HEK293 (cell line): Measurements from ENCODE around the gene PRUNE1.

Experiments
- EGR2 ChIP-seq: fragments of 450-650 bp; formaldehyde crosslinking; IDR thresholded peaks from 2 replicates; pipeline ENCODE4 v1.5.1; 2016; ENCODE audit warnings: low read depth, missing biosample characterization, missing genetic modification characterization
- KLF10 ChIP-seq: fragments of 450-650 bp; IDR thresholded peaks from 2 replicates; pipeline ENCODE4 v1.5.1; 2018; ENCODE audit warnings: missing biosample characterization, mild to moderate bottlenecking, missing genetic modification characterization
- REPIN1 ChIP-seq: fragments of 450-650 bp; formaldehyde crosslinking; IDR thresholded peaks from 2 replicates; pipeline ENCODE4 v1.5.1; 2017; ENCODE audit warnings: missing biosample characterization, missing genetic modification characterization, low read depth
- YY1 ChIP-seq: fragments of 450-650 bp; formaldehyde crosslinking; IDR thresholded peaks from 2 replicates; pipeline ENCODE4 v1.5.1; 2018; ENCODE audit warnings: missing biosample characterization, missing genetic modification characterization
- ZNF10 ChIP-seq: fragments of 450-650 bp; formaldehyde crosslinking; IDR thresholded peaks from 2 replicates; pipeline ENCODE4 v1.5.1; 2017; ENCODE audit warnings: missing biosample characterization, missing genetic modification characterization
- ZNF585B ChIP-seq: fragments of 450-650 bp; formaldehyde crosslinking; IDR thresholded peaks from 2 replicates; pipeline ENCODE4 v1.5.1; 2016; ENCODE audit warnings: missing biosample characterization, missing genetic modification characterization
- ZNF658 ChIP-seq: fragments of 450-650 bp; formaldehyde crosslinking; IDR thresholded peaks from 2 replicates; pipeline ENCODE4; 2016; ENCODE audit warnings: missing biosample characterization, missing genetic modification characterization
- ZNF677 ChIP-seq: fragments of 450-650 bp; IDR thresholded peaks from 2 replicates; pipeline ENCODE4 v1.5.0; 2018; ENCODE audit warnings: missing biosample characterization, mild to moderate bottlenecking, missing genetic modification characterization, moderate library complexity
- ZNF768 ChIP-seq: fragments of 450-650 bp; formaldehyde crosslinking; IDR thresholded peaks from 2 replicates; pipeline ENCODE4 v1.5.1; 2018; ENCODE audit warnings: missing biosample characterization, mild to moderate bottlenecking, missing genetic modification characterization
- TF ChIP-seq, protein P1 (sequence below): fragments of 450-650 bp; formaldehyde crosslinking; IDR thresholded peaks from 2 replicates; pipeline ENCODE4 v1.5.1; 2016; ENCODE audit warnings: missing biosample characterization, missing genetic modification characterization
- TF ChIP-seq, protein P2 (sequence below): fragments of 450-650 bp; formaldehyde crosslinking; IDR thresholded peaks from 2 replicates; pipeline ENCODE4 v1.5.1; 2016; ENCODE audit warnings: missing biosample characterization, missing genetic modification characterization
- TF ChIP-seq, protein P3 (sequence below): fragments of 450-650 bp; formaldehyde crosslinking; IDR thresholded peaks from 2 replicates; pipeline ENCODE4 v1.5.1; 2016; ENCODE audit warnings: missing biosample characterization, missing genetic modification characterization

DNA sequence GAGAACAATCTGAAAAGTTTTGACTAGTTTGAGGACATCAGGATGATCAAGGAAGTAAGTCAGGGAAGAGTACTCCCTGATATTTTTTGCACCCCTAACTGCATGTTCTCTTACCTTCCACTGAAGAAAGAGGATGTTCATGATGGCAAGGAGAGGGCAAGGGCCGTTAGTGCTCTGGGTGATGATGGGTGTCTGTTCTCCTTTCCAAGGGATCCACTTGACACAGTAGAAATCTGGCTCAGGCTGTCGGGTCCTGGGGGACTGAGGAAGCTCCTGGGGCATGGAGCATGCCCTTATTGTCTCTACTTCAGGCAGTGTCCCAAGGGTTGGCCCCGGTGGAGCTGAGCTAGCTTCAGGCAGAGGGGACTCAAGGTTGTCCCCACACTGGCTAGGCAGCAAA, 6.2 kb upstream of the PRUNE1 start:
- no peak for TF ChIP-seq KLF10 (tag by site-specific recombination)
- TF ChIP-seq ZNF768 (tag by site-specific recombination) = no peak
- TF ChIP-seq, protein P1, sequence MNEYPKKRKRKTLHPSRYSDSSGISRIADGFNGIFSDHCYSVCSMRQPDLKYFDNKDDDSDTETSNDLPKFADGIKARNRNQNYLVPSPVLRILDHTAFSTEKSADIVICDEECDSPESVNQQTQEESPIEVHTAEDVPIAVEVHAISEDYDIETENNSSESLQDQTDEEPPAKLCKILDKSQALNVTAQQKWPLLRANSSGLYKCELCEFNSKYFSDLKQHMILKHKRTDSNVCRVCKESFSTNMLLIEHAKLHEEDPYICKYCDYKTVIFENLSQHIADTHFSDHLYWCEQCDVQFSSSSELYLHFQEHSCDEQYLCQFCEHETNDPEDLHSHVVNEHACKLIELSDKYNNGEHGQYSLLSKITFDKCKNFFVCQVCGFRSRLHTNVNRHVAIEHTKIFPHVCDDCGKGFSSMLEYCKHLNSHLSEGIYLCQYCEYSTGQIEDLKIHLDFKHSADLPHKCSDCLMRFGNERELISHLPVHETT (tag by site-specific recombination) = no peak
- TF ChIP-seq, protein P2, sequence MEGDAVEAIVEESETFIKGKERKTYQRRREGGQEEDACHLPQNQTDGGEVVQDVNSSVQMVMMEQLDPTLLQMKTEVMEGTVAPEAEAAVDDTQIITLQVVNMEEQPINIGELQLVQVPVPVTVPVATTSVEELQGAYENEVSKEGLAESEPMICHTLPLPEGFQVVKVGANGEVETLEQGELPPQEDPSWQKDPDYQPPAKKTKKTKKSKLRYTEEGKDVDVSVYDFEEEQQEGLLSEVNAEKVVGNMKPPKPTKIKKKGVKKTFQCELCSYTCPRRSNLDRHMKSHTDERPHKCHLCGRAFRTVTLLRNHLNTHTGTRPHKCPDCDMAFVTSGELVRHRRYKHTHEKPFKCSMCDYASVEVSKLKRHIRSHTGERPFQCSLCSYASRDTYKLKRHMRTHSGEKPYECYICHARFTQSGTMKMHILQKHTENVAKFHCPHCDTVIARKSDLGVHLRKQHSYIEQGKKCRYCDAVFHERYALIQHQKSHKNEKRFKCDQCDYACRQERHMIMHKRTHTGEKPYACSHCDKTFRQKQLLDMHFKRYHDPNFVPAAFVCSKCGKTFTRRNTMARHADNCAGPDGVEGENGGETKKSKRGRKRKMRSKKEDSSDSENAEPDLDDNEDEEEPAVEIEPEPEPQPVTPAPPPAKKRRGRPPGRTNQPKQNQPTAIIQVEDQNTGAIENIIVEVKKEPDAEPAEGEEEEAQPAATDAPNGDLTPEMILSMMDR (tag by site-specific recombination) = no peak
- no peak for TF ChIP-seq ZNF658 (tag by site-specific recombination)
- no peak for TF ChIP-seq ZNF585B
- TF ChIP-seq REPIN1 (tag by site-specific recombination) = no peak
- no peak for TF ChIP-seq ZNF677 (tag by site-specific recombination)
- no peak for TF ChIP-seq EGR2 (tag by site-specific recombination)
- no peak for TF ChIP-seq ZNF10 (tag by site-specific recombination)
- TF ChIP-seq, protein P3, sequence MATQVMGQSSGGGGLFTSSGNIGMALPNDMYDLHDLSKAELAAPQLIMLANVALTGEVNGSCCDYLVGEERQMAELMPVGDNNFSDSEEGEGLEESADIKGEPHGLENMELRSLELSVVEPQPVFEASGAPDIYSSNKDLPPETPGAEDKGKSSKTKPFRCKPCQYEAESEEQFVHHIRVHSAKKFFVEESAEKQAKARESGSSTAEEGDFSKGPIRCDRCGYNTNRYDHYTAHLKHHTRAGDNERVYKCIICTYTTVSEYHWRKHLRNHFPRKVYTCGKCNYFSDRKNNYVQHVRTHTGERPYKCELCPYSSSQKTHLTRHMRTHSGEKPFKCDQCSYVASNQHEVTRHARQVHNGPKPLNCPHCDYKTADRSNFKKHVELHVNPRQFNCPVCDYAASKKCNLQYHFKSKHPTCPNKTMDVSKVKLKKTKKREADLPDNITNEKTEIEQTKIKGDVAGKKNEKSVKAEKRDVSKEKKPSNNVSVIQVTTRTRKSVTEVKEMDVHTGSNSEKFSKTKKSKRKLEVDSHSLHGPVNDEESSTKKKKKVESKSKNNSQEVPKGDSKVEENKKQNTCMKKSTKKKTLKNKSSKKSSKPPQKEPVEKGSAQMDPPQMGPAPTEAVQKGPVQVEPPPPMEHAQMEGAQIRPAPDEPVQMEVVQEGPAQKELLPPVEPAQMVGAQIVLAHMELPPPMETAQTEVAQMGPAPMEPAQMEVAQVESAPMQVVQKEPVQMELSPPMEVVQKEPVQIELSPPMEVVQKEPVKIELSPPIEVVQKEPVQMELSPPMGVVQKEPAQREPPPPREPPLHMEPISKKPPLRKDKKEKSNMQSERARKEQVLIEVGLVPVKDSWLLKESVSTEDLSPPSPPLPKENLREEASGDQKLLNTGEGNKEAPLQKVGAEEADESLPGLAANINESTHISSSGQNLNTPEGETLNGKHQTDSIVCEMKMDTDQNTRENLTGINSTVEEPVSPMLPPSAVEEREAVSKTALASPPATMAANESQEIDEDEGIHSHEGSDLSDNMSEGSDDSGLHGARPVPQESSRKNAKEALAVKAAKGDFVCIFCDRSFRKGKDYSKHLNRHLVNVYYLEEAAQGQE (tag by site-specific recombination) = no peak
- no peak for TF ChIP-seq YY1
